HCT116 (cell line): ENCODE results near the gene EIF5AL1. TPM values are rescaled to one million over a fixed set of nuclear protein-coding genes. Genes with fewer than 3 reads are reported as not detected.

Source experiments
- ATAC-seq: fragments of 200-7000 bp; cut with Tn5 transposase; 2 replicates; pipeline ENCODE4 v1.9.1; 2020; ENCODE audit warnings: mild to moderate bottlenecking, moderate library complexity
- BruUV-seq: library from RNA; stranded (reverse); fragments of 400-500 nt; replicated peaks from 2 replicates; lab custom pipeline; 2021; lab: Mats Ljungman, UMichigan
- CTCF ChIA-PET: fragments of 300-600 bp; sonication (Branson Sonifier 250); formaldehyde crosslinking; loops from one replicate; lab custom pipeline; 2021; ENCODE audit warnings: antibody characterized with exemption; lab: Charles Lee
- POLR2A ChIA-PET: fragments of 300-600, 350-600 bp; sonication (Branson Sonifier 250); formaldehyde crosslinking; loops from one replicate; lab custom pipeline; 2021; ENCODE audit warnings: antibody characterized with exemption; lab: Charles Lee
- RAD21 ChIA-PET, 2 experiments: fragments of 300-600 bp; sonication (Branson Sonifier 250); formaldehyde crosslinking; loops; one replicate each; lab custom pipeline; 2023; ENCODE audit warnings: low total read pairs in 2 of 2; ENCODE audit not compliant: uncharacterized antibody in 2 of 2, unreplicated experiment in 2 of 2, low non-redundant PET in 1 of 2; lab: Charles Lee
- DNase-seq: peaks from one replicate; pipeline ENCODE4 v3.0.0-alpha.2; 2010; ENCODE audit warnings: low read depth, low spot score
- H2AFZ ChIP-seq: fragments of 200-600 bp; shearing (Covaris generic), sonication (generic); 2 replicates; pipeline ENCODE4 v1.6.1; 2017; ENCODE audit warnings: low read depth, mixed run types, mixed read lengths, antibody characterized with exemption, low read length; ENCODE audit not compliant: poor library complexity, severe bottlenecking
- H3K27ac ChIP-seq: 2 replicates; pipeline ENCODE4 v1.5.1; 2012; ENCODE audit warnings: low read depth, low read length
- H3K27me3 ChIP-seq: fragments of 200-600 bp; sonication (generic); 2 replicates; pipeline ENCODE4 v1.6.1; 2016; ENCODE audit warnings: mixed run types, low read length, mixed read lengths; ENCODE audit not compliant: insufficient read depth
- H3K36me3 ChIP-seq, 2 experiments: fragments of 200-500 bp in 1 of 2; fragments of 200-600 bp in 1 of 2; sonication (Bioruptor generic) in 1 of 2; sonication (generic) in 1 of 2; 2 replicates each; pipeline versions ENCODE4 v1.5.1 to v1.6.1; 2014 to 2016; ENCODE audit warnings: low read length in 2 of 2, inconsistent platforms in 1 of 2, mixed read lengths in 1 of 2, mixed run types in 1 of 2; ENCODE audit not compliant: insufficient read depth in 2 of 2, control insufficient read depth in 1 of 2
- H3K4me1 ChIP-seq, 2 experiments: fragments of 200-600 bp in 1 of 2; sonication (generic) in 1 of 2; 2 replicates each; pipeline versions ENCODE4 v1.5.1 to v1.6.1; 2012 to 2017; ENCODE audit warnings: low read length in 2 of 2, inconsistent platforms in 1 of 2, mild to moderate bottlenecking in 1 of 2, mixed read lengths in 1 of 2, mixed run types in 1 of 2, moderate library complexity in 1 of 2; ENCODE audit not compliant: insufficient read depth in 2 of 2, control insufficient read depth in 1 of 2
- H3K4me2 ChIP-seq: fragments of 200-600 bp; sonication (generic); 2 replicates; pipeline ENCODE4 v1.6.1; 2017; ENCODE audit warnings: mixed run types, low read length, mixed read lengths
- H3K4me3 ChIP-seq, 2 experiments: fragments of 200-600 bp in 1 of 2; sonication (generic) in 1 of 2; replicated peaks in 1 of 2; 2 replicates each; pipeline ENCODE4 v1.5.1; 2011 to 2016; ENCODE audit warnings: low read length in 2 of 2, control low read depth in 1 of 2, low read depth in 1 of 2, mild to moderate bottlenecking in 1 of 2, mixed read lengths in 1 of 2, mixed run types in 1 of 2
- H3K79me2 ChIP-seq: fragments of 200-600 bp; sonication (generic); 2 replicates; pipeline ENCODE4 v1.6.1; 2017; ENCODE audit warnings: mild to moderate bottlenecking, mixed run types, low read length, moderate library complexity, mixed read lengths; ENCODE audit not compliant: insufficient read depth
- H3K9ac ChIP-seq: fragments of 200-600 bp; sonication (generic); 2 replicates; pipeline ENCODE4 v1.6.1; 2016; ENCODE audit warnings: low read length, mixed read lengths
- H3K9me2 ChIP-seq: fragments of 200-600 bp; sonication (generic), shearing (Covaris generic); 2 replicates; pipeline ENCODE4 v1.6.1; 2017; ENCODE audit warnings: mixed run types, mild to moderate bottlenecking, moderate library complexity; ENCODE audit not compliant: insufficient read depth
- H3K9me3 ChIP-seq, 2 experiments: fragments of 200-500 bp in 1 of 2; fragments of 200-600 bp in 1 of 2; sonication (Bioruptor generic) in 1 of 2; sonication (generic) in 1 of 2; 2 replicates each; pipeline ENCODE4 v1.6.1; 2014 to 2017; ENCODE audit warnings: low read length in 2 of 2, mixed read lengths in 2 of 2, inconsistent platforms in 1 of 2, low read depth in 1 of 2, mild to moderate bottlenecking in 1 of 2, mixed run types in 1 of 2, moderate library complexity in 1 of 2; ENCODE audit not compliant: control insufficient read depth in 1 of 2, insufficient read depth in 1 of 2
- H4K20me1 ChIP-seq: fragments of 200-600 bp; sonication (generic), shearing (Covaris generic); 2 replicates; pipeline ENCODE4 v1.6.1; 2017; ENCODE audit warnings: mixed run types, mild to moderate bottlenecking, moderate library complexity; ENCODE audit not compliant: insufficient read depth
- CEBPB ChIP-seq: IDR thresholded peaks from 2 replicates; pipeline ENCODE4 v1.6.1; 2012; ENCODE audit warnings: low read depth
- EGR1 ChIP-seq: IDR thresholded peaks from 2 replicates; pipeline ENCODE4 v1.6.1; 2012; ENCODE audit warnings: low read depth
- ELF1 ChIP-seq: IDR thresholded peaks from 2 replicates; pipeline ENCODE4 v1.6.1; 2012; ENCODE audit warnings: low read depth, borderline replicate concordance
- EZH2 ChIP-seq: fragments of 200-600 bp; sonication (generic); IDR thresholded peaks from 2 replicates; pipeline ENCODE4 v1.6.1; 2017; ENCODE audit warnings: antibody characterized with exemption, mixed run types
- EZH2phosphoT487 ChIP-seq: fragments of 200-600 bp; IDR thresholded peaks from 2 replicates; pipeline ENCODE4 v1.6.1; 2018; ENCODE audit warnings: antibody characterized with exemption, borderline replicate concordance
- JUND ChIP-seq: IDR thresholded peaks from 2 replicates; pipeline ENCODE4 v1.6.1; 2012
- POLR2A ChIP-seq: IDR thresholded peaks from 2 replicates; pipeline ENCODE4 v1.7.0; 2011; ENCODE audit warnings: borderline replicate concordance; ENCODE audit not compliant: insufficient read depth, insufficient read length; ENCODE audit errors: extremely low read depth
- POLR2AphosphoS5 ChIP-seq: IDR thresholded peaks from 2 replicates; pipeline ENCODE4 v1.6.1; 2011; ENCODE audit warnings: mild to moderate bottlenecking, low read depth, low read length, moderate library complexity
- RAD21 ChIP-seq: IDR thresholded peaks from 2 replicates; pipeline ENCODE4 v1.6.1; 2012; ENCODE audit warnings: low read depth, mild to moderate bottlenecking
- SRF ChIP-seq: IDR thresholded peaks from 2 replicates; pipeline ENCODE4 v1.6.1; 2012; ENCODE audit warnings: low read depth
- TCF7L2 ChIP-seq: IDR thresholded peaks from 2 replicates; pipeline ENCODE4 v1.7.0; 2011; ENCODE audit warnings: borderline replicate concordance, inconsistent platforms; ENCODE audit not compliant: insufficient read depth, insufficient read length; ENCODE audit errors: extremely low read depth
- YY1 ChIP-seq: IDR thresholded peaks from 2 replicates; pipeline ENCODE4 v1.6.1; 2011; ENCODE audit warnings: low read length, low read depth, moderate library complexity, mild to moderate bottlenecking; ENCODE audit not compliant: insufficient replicate concordance; ENCODE audit errors: extremely low read depth
- ZFX ChIP-seq: fragments of 450-650 bp; IDR thresholded peaks from 2 replicates; pipeline ENCODE4 v1.6.1; 2017
- intact Hi-C: fragments of 100-400 bp; cut with micrococcal nuclease; formaldehyde crosslinking; loops from 2 replicates; pipeline ENCODE4 v1.10.0; 2022
- total RNA-seq: library from RNA; stranded (reverse); gene quantifications from one replicate; pipeline ENCODE4 v1.2.1, GENCODE V29; 2021; ENCODE audit not compliant: unreplicated experiment
- TF ChIP-seq, protein P1 (sequence below): IDR thresholded peaks from 2 replicates; pipeline ENCODE4 v1.6.1; 2012
- TF ChIP-seq, protein P2 (sequence below): IDR thresholded peaks from 2 replicates; pipeline ENCODE4 v1.6.1; 2011; ENCODE audit warnings: mild to moderate bottlenecking, low read length, moderate library complexity; ENCODE audit not compliant: insufficient replicate concordance; ENCODE audit errors: extremely low read depth
- TF ChIP-seq, protein P3 (sequence below): IDR thresholded peaks from 2 replicates; pipeline ENCODE4 v1.6.1; 2012

Gene EIF5AL1
- total RNA-seq, 1 experiment from 2014 or later, result 5.6 TPM

DNA sequence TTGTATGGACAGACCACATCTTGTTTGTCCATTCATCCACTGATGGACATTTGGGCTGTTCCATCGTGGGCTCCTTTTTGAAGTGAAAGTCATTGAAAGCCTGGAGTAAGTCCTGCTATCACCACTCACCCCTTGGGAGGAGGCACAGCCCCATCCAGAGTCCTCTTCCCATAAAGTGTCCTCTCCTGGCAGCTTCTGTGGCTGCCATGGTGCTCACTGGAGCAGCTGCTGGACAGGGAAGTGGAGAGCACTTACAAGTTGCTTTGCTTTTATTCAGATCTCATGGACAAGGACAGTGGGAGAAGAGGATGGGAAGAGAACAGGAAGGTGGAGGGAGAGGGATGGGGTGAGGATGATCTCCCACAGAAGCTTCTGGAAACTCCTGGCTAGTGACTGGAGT, 18.5 kb upstream of the EIF5AL1 start (continued):
- no peak for TF ChIP-seq CEBPB
- TF ChIP-seq EZH2phosphoT487, result no peak
- TF ChIP-seq RAD21, result no peak
- TF ChIP-seq YY1, result no peak

DNA sequence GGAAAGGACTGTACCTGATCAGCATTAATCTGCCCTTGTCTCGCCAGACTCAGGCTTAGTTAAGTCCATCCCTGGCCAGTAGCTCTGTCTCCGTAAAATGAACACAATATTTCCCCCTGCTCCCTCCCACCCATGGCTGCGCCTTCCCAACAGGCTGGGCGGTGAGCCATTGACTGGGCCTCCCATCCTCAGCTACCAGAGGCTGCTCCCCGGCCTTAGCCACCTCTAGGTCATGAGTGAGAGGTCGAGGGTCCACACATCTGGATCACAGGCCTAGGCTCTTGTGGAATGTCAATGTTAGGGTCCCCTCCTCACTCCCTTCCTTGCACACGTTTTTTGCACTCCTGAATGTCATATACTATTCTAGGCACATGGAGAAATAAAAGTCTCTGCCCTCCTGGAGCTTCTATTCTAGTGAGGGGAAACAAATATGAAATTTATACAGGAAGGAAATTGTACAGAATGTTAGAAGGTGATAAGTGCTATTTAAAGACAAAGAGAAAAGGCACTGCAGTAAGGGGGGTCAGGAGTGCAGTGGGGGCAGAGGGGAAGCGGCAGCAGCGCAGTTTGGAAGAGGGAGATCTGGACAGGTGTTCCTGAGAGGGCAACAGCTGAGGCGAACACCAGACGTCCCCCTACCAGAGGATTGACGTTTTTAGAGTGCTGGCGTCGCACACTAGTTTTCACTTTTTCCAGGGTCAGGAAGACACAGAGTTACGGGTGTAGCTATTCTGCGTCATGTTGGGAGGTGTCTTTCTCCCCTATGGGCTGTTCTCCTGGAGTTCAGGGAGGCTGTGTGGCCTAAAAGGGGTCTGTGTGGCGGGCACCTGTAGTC, 17.2 kb upstream of the EIF5AL1 start:
- no peaks in the 10 kb centered on the region for H3K9me2 ChIP-seq
- H3K9ac ChIP-seq, result no peak overlapping the region
- TF ChIP-seq EGR1, result no peak
- H3K4me1 ChIP-seq, result peaks cover 10 to 14% of the 10 kb centered on the region in 2 experiments; a peak in 3 of 4 replicates
- no TSS peak for BruUV-seq
- ChIA-PET POLR2A (interaction anchor here (1.5 kb wide), 1 partner anchor 7 kb away, joined by 4 read pairs; no protein-coding TSS in a partner anchor), CTCF (no interaction called here), RAD21 (no interaction called here)
- intact Hi-C loops, result loop anchor here (5.0 kb wide), 1 partner anchor 198 kb away; no protein-coding TSS in a partner anchor
- H3K79me2 ChIP-seq, result no peaks in the 10 kb centered on the region
- no peak overlapping the region for H3K27ac ChIP-seq
- H2AFZ ChIP-seq, result no peak overlapping the region
- H3K27me3 ChIP-seq, result peaks cover 32% of the 10 kb centered on the region
- no peaks in the 10 kb centered on the region for H3K9me3 ChIP-seq
- H3K4me3 ChIP-seq, result no peak overlapping the region
- H3K36me3 ChIP-seq, result no peaks in the 10 kb centered on the region
- no peak overlapping the region for H3K4me2 ChIP-seq
- no peaks in the 10 kb centered on the region for H4K20me1 ChIP-seq
- ATAC-seq (no peak), DNase-seq (no peak)

DNA sequence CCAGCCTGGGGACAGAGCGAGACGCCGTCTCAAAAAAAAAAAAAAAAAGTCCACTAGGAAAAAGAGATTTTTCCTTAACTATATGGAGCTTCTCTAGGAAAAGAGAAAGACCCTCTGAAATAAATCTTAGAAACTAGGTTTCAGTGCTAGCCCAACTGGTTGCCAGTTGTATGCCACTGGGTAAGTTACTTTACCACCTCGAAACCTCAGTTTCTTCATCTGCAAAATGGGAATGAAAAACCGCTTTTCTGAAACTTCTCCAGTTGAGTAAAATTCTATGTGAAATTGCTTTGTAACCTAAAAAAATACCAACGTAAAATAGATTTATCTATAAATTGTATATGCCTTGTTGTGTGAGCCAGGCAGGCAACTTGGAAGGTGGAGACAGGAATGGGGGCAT, 16.5 kb upstream of the EIF5AL1 start:
- no peak overlapping the region for H3K4me3 ChIP-seq
- H3K27me3 ChIP-seq, result peaks cover 32% of the 10 kb centered on the region
- no peaks in the 10 kb centered on the region for H3K9me3 ChIP-seq
- H3K4me2 ChIP-seq, result no peak overlapping the region
- H3K4me1 ChIP-seq, result peaks cover 5 to 7% of the 10 kb centered on the region in 2 experiments; a peak in 3 of 4 replicates
- ChIA-PET RAD21 (no interaction called here), CTCF (no interaction called here), POLR2A (interaction anchor here (1.5 kb wide), 1 partner anchor 8 kb away, joined by 4 read pairs; no protein-coding TSS in a partner anchor)
- no peak overlapping the region for H2AFZ ChIP-seq
- no peaks in the 10 kb centered on the region for H4K20me1 ChIP-seq
- DNase-seq (no peak), ATAC-seq (no peak)
- no TSS peak for BruUV-seq
- H3K9ac ChIP-seq, result no peak overlapping the region
- H3K79me2 ChIP-seq, result no peaks in the 10 kb centered on the region
- H3K36me3 ChIP-seq, result no peaks in the 10 kb centered on the region
- no peaks in the 10 kb centered on the region for H3K9me2 ChIP-seq
- no peak overlapping the region for H3K27ac ChIP-seq
- intact Hi-C loops, result no loop called here
- TF ChIP-seq EGR1 (no peak), POLR2A (no peak), TCF7L2 (no peak), EZH2 (no peak), POLR2AphosphoS5 (no peak), YY1 (no peak), ELF1 (no peak), SRF (no peak), CEBPB (no peak), ZFX (no peak), JUND (no peak), RAD21 (no peak)
- TF ChIP-seq, protein P1, sequence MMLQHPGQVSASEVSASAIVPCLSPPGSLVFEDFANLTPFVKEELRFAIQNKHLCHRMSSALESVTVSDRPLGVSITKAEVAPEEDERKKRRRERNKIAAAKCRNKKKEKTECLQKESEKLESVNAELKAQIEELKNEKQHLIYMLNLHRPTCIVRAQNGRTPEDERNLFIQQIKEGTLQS, result no peak
- TF ChIP-seq, protein P2, sequence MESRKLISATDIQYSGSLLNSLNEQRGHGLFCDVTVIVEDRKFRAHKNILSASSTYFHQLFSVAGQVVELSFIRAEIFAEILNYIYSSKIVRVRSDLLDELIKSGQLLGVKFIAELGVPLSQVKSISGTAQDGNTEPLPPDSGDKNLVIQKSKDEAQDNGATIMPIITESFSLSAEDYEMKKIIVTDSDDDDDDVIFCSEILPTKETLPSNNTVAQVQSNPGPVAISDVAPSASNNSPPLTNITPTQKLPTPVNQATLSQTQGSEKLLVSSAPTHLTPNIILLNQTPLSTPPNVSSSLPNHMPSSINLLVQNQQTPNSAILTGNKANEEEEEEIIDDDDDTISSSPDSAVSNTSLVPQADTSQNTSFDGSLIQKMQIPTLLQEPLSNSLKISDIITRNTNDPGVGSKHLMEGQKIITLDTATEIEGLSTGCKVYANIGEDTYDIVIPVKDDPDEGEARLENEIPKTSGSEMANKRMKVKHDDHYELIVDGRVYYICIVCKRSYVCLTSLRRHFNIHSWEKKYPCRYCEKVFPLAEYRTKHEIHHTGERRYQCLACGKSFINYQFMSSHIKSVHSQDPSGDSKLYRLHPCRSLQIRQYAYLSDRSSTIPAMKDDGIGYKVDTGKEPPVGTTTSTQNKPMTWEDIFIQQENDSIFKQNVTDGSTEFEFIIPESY, result no peak
- TF ChIP-seq, protein P3, sequence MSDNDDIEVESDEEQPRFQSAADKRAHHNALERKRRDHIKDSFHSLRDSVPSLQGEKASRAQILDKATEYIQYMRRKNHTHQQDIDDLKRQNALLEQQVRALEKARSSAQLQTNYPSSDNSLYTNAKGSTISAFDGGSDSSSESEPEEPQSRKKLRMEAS, result no peak
